ENCODE measurements around the gene TSPAN14. TPM values are rescaled to one million over a fixed set of nuclear protein-coding genes. Genes with fewer than 3 reads are reported as not detected.

Gene TSPAN14
- total and polyA plus RNA-seq, 4 donors, result 19.8 to 82.5 (median 55.6) TPM

GRCh38 chr10:80421050-80421706 lies 32.9 kb upstream of the TSPAN14 start:
- H3K27ac ChIP-seq (ENCODE audit: low read depth, low read length), result no peak overlapping the region
- 79% methylated on average over 3 of the region's 5 CpGs for WGBS (ENCODE audit: insufficient coverage)
- peaks cover 32% of the 10 kb centered on the region for H3K36me3 ChIP-seq (ENCODE audit: control insufficient read depth, insufficient read depth, low read length)
- DNase-seq (ENCODE audit: low read depth in 4 of 6, low spot score in 6 of 6), result no peak
- no peaks in the 10 kb centered on the region for H3K9me3 ChIP-seq (ENCODE audit: control insufficient read depth, insufficient read depth, low read length)
- H3K4me1 ChIP-seq (ENCODE audit: control insufficient read depth, insufficient read depth, low read length), result peaks cover 7% of the 10 kb centered on the region
- no peaks in the 10 kb centered on the region for H3K27me3 ChIP-seq (ENCODE audit: control insufficient read depth, insufficient read depth, low read length)
- no peak overlapping the region for H3K4me3 ChIP-seq (ENCODE audit: low read depth, low read length)

- 100% methylated on average over 1 of the region's 8 CpGs for WGBS (ENCODE audit: insufficient coverage)
- Histone ChIP-seq H3K4me1 (ENCODE audit: control insufficient read depth, insufficient read depth, low read length) (no peaks in the 10 kb centered on the region), H3K27ac (ENCODE audit: low read depth, low read length) (no peak overlapping the region), H3K36me3 (ENCODE audit: control insufficient read depth, insufficient read depth, low read length) (peaks cover 37% of the 10 kb centered on the region), H3K4me3 (ENCODE audit: low read depth, low read length) (no peak overlapping the region), H3K9me3 (ENCODE audit: control insufficient read depth, insufficient read depth, low read length) (no peaks in the 10 kb centered on the region), H3K27me3 (ENCODE audit: control insufficient read depth, insufficient read depth, low read length) (no peaks in the 10 kb centered on the region)
- no peak for DNase-seq (ENCODE audit: low read depth in 4 of 6, low spot score in 6 of 6)
Measured at GRCh38 chr10:80421707-80422536, 32.2 kb upstream of the TSPAN14 start.

- no peak for DNase-seq (ENCODE audit: low read depth in 4 of 6, low spot score in 6 of 6)
- H3K27me3 ChIP-seq (ENCODE audit: control insufficient read depth, insufficient read depth, low read length), result no peaks in the 10 kb centered on the region
- WGBS (ENCODE audit: insufficient coverage), result 100% methylated on average over 1 of the region's 2 CpGs
- H3K27ac ChIP-seq (ENCODE audit: low read depth, low read length), result no peak overlapping the region
- H3K4me1 ChIP-seq (ENCODE audit: control insufficient read depth, insufficient read depth, low read length), result no peaks in the 10 kb centered on the region
- H3K36me3 ChIP-seq (ENCODE audit: control insufficient read depth, insufficient read depth, low read length), result peaks cover 64% of the 10 kb centered on the region
- no peak overlapping the region for H3K4me3 ChIP-seq (ENCODE audit: low read depth, low read length)
- H3K9me3 ChIP-seq (ENCODE audit: control insufficient read depth, insufficient read depth, low read length), result no peaks in the 10 kb centered on the region
Measured at GRCh38 chr10:80425901-80426300, 28.2 kb upstream of the TSPAN14 start.

GRCh38 chr10:80427541-80427940 lies 26.6 kb upstream of the TSPAN14 start:
- H3K36me3 ChIP-seq (ENCODE audit: control insufficient read depth, insufficient read depth, low read length), result peaks cover 62% of the 10 kb centered on the region
- H3K4me3 ChIP-seq (ENCODE audit: low read depth, low read length), result no peak overlapping the region
- no peaks in the 10 kb centered on the region for H3K9me3 ChIP-seq (ENCODE audit: control insufficient read depth, insufficient read depth, low read length)
- no peak overlapping the region for H3K27ac ChIP-seq (ENCODE audit: low read depth, low read length)
- 100% methylated on average over 2 of the region's 2 CpGs for WGBS (ENCODE audit: insufficient coverage)
- H3K4me1 ChIP-seq (ENCODE audit: control insufficient read depth, insufficient read depth, low read length), result no peaks in the 10 kb centered on the region
- DNase-seq (ENCODE audit: low read depth in 4 of 6, low spot score in 6 of 6), result no peak
- no peaks in the 10 kb centered on the region for H3K27me3 ChIP-seq (ENCODE audit: control insufficient read depth, insufficient read depth, low read length)

- H3K36me3 ChIP-seq (ENCODE audit: control insufficient read depth, insufficient read depth, low read length), result peaks cover 56% of the 10 kb centered on the region
- no peak for DNase-seq (ENCODE audit: low read depth in 4 of 6, low spot score in 6 of 6)
- no peaks in the 10 kb centered on the region for H3K27me3 ChIP-seq (ENCODE audit: control insufficient read depth, insufficient read depth, low read length)
- 73% methylated on average over 5 of the region's 9 CpGs for WGBS (ENCODE audit: insufficient coverage)
- H3K27ac ChIP-seq (ENCODE audit: low read depth, low read length), result no peak overlapping the region
- H3K4me1 ChIP-seq (ENCODE audit: control insufficient read depth, insufficient read depth, low read length), result no peaks in the 10 kb centered on the region
- H3K9me3 ChIP-seq (ENCODE audit: control insufficient read depth, insufficient read depth, low read length), result no peaks in the 10 kb centered on the region
- no peak overlapping the region for H3K4me3 ChIP-seq (ENCODE audit: low read depth, low read length)
Measured at GRCh38 chr10:80429521-80429973, 24.6 kb upstream of the TSPAN14 start.

- Histone ChIP-seq H3K4me3 (ENCODE audit: low read depth, low read length) (no peak overlapping the region), H3K9me3 (ENCODE audit: control insufficient read depth, insufficient read depth, low read length) (no peaks in the 10 kb centered on the region), H3K4me1 (ENCODE audit: control insufficient read depth, insufficient read depth, low read length) (no peaks in the 10 kb centered on the region), H3K27me3 (ENCODE audit: control insufficient read depth, insufficient read depth, low read length) (no peaks in the 10 kb centered on the region), H3K36me3 (ENCODE audit: control insufficient read depth, insufficient read depth, low read length) (peaks cover 30% of the 10 kb centered on the region), H3K27ac (ENCODE audit: low read depth, low read length) (no peak overlapping the region)
- no peak for DNase-seq (ENCODE audit: low read depth in 4 of 6, low spot score in 6 of 6)
- WGBS (ENCODE audit: insufficient coverage), result 92% methylated on average over 3 of the region's 3 CpGs
Measured at GRCh38 chr10:80433134-80433533, 21.0 kb upstream of the TSPAN14 start.

GRCh38 chr10:80436446-80437098 lies 17.5 kb upstream of the TSPAN14 start:
- no peaks in the 10 kb centered on the region for H3K4me1 ChIP-seq (ENCODE audit: control insufficient read depth, insufficient read depth, low read length)
- no peaks in the 10 kb centered on the region for H3K9me3 ChIP-seq (ENCODE audit: control insufficient read depth, insufficient read depth, low read length)
- no peak overlapping the region for H3K27ac ChIP-seq (ENCODE audit: low read depth, low read length)
- no peak for DNase-seq (ENCODE audit: low read depth in 4 of 6, low spot score in 6 of 6)
- 38% methylated on average over 3 of the region's 6 CpGs for WGBS (ENCODE audit: insufficient coverage)
- no peaks in the 10 kb centered on the region for H3K27me3 ChIP-seq (ENCODE audit: control insufficient read depth, insufficient read depth, low read length)
- no peak overlapping the region for H3K4me3 ChIP-seq (ENCODE audit: low read depth, low read length)
- peaks cover 6% of the 10 kb centered on the region for H3K36me3 ChIP-seq (ENCODE audit: control insufficient read depth, insufficient read depth, low read length)

GRCh38 chr10:80437227-80437626 lies 16.9 kb upstream of the TSPAN14 start:
- H3K9me3 ChIP-seq (ENCODE audit: control insufficient read depth, insufficient read depth, low read length), result no peaks in the 10 kb centered on the region
- no peak for DNase-seq (ENCODE audit: low read depth in 4 of 6, low spot score in 6 of 6)
- WGBS (ENCODE audit: insufficient coverage), result no CpG with 5 or more reads among the region's 2 CpGs

GRCh38 chr10:80441831-80442230 lies 12.3 kb upstream of the TSPAN14 start:
- no peak for DNase-seq (ENCODE audit: low read depth in 4 of 6, low spot score in 6 of 6)
- peaks cover 2% of the 10 kb centered on the region for H3K27me3 ChIP-seq (ENCODE audit: control insufficient read depth, insufficient read depth, low read length)
- H3K4me3 ChIP-seq (ENCODE audit: low read depth, low read length), result no peak overlapping the region
- H3K9me3 ChIP-seq (ENCODE audit: control insufficient read depth, insufficient read depth, low read length), result no peaks in the 10 kb centered on the region
- H3K27ac ChIP-seq (ENCODE audit: low read depth, low read length), result no peak overlapping the region
- H3K4me1 ChIP-seq (ENCODE audit: control insufficient read depth, insufficient read depth, low read length), result peaks cover 22% of the 10 kb centered on the region
- H3K36me3 ChIP-seq (ENCODE audit: control insufficient read depth, insufficient read depth, low read length), result no peaks in the 10 kb centered on the region
- WGBS (ENCODE audit: insufficient coverage), result 100% methylated on average over 3 of the region's 8 CpGs

More at GRCh38 chr10:80437227-80437626, 16.9 kb upstream of the TSPAN14 start:
- peaks cover 5% of the 10 kb centered on the region for H3K36me3 ChIP-seq (ENCODE audit: control insufficient read depth, insufficient read depth, low read length)
- H3K27ac ChIP-seq (ENCODE audit: low read depth, low read length), result no peak overlapping the region
- no peaks in the 10 kb centered on the region for H3K27me3 ChIP-seq (ENCODE audit: control insufficient read depth, insufficient read depth, low read length)
- no peaks in the 10 kb centered on the region for H3K4me1 ChIP-seq (ENCODE audit: control insufficient read depth, insufficient read depth, low read length)
- no peak overlapping the region for H3K4me3 ChIP-seq (ENCODE audit: low read depth, low read length)
